HG03457 (cell line): ENCODE measurements around the gene MATCAP1.

Experiments
- ATAC-seq: cut with Tn5 transposase; IDR thresholded peaks from one replicate; pipeline ENCODE4 v1.9.1; 2021; ENCODE audit warnings: moderate number of reproducible peaks; ENCODE audit not compliant: unreplicated experiment

MATCAP1 gene

DNA sequence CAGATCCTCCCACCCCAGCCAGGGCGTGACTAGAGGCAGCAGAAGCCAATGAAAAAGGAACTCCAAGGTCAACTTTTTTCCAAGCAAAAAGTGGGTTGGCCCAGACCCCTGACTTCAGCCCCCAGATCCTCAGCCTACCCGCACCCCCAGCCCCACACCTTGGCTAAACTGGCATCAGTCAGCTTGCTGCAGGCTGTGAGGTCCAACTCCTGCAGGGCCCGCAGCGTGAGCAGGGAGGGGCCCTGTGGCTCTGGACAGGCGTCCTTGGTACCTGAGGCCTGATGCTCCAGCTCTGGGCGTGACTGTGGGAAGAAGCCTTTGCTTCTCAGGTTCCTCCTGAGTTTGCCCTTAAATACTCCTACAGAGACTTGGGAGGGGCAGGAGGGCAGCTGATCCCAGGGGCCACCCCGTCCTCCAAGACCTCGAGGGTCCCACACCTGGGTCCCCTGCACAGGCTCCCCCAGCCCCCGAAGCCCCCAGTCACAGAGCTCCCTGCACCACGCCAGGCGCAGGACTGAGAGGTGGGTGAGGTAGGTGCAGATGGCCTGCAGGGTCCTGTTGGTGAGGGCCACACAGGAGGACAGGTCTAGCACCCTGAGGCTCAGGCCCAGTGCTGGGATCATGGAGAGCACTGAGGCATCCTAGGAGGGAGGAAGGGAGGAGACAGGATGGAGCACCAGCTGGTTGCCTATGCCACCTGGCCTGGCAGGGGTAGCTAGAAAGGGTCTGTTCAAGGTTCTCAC, 24.6 kb upstream of the MATCAP1 start:
- no peak for ATAC-seq

DNA sequence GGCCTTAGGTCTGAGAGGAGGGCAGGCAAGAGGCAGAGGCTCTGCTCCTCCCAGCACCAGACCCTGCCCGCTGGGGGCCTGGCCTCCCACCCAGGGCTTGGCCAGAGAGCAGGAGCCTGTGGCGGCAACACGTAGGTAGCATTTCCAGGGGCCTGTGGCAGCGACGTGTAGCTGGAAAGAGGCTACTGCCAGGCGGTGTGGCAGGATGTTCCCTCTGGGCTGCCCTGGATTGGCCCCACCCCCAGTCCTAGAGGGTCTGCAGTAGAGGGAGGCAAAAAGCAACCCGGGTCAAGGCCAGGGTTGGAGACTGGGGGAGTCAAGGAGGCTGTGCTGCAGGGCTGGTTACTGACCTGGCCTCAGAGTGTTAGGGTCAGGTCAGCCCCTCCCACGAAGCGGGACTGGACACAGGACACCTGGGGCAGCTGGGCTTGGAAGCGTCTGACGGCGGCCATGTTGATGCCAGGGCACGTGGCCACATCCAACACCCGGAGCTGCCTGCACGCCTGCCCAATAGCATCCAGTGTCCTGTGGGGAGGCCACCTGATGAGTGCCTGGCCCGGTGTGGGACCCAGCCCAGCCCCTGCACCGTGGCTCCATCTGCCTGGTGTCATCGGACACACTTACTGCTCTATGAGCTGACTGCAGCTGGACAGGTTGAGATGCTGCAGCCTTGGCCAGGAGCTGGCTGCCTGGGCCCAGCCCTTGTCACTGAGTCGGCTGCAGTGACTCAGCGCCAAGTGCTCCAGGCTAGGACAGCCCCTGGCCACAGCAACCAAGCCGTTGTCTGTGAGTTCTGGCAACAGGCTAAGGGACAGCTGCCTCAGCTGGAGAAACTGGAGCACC, 23.7 kb upstream of the MATCAP1 start:
- no peak for ATAC-seq

DNA sequence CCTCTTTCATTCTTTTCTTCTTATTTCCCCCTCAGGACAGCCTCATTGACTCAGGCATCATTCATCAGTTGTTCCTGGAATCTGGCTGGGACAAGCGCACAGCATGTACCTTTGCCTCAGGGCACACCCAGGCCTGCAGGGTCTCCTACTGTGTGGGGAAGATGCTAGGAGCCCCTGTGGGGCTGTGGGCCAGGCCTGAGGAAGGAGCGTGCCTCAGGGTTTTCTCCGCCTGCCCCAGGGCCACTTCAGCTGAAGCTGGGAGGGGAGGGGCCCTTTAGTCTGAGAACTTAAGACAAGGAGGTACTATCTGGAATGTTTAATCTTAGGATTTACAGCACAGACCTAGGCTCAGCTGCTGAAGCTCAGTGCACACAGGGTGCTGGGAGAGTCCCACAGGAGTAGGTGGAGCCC, 23.1 kb upstream of the MATCAP1 start:
- ATAC-seq = no peak

DNA sequence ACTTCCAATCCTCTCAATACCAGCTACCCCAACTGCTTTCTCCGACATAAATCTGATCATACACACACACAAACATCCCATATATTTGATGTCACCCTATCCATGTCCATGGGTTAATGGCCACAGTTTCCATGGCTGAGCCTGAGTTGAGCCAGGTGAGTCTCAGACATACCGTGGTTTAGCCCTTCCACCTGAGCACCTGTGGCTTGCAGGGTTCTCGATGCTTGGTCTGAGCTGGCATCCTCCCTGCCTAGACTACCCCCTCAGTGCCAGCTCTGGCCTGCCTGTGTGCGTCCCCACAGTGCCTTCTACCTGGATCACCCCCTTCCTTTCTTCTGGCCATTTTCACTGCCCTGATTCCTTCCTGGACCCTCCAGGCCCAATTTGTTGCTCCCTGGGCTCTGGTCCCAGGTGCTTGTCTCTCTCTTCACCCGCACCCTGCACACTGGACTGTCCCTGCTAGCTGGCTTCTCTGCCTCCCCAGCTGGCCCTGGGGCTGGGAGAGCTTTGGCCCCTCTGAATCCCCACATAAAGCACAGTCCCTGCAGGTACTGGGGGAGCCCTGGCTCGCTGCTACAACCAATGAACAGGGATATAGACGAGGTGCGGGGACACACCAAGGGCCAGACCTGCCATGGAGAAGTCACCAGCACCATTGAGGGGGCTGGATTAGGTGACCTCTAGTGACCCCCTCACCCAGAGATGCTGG, 22.5 kb upstream of the MATCAP1 start:
- ATAC-seq = no peak

DNA sequence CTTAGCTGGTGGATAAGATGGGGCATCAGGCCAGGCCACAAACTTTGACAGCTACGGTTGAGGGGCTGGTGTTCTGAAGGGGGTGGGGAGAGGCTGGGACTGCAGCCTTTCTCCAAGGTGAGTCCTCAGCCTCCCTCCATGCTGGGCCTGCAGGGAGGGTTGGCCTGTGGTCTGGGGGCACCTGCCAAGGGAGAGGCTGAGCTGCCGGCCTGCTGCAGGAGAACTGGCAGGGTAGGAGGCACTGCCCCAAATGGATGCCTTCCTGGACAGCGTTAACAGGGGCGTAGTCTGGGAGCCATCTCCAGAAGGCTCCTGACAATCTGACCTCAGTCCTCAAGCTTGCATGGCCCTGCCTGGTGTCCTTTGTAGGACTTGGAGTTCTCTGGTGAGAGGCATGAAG, 20.3 kb upstream of the MATCAP1 start:
- no peak for ATAC-seq

DNA sequence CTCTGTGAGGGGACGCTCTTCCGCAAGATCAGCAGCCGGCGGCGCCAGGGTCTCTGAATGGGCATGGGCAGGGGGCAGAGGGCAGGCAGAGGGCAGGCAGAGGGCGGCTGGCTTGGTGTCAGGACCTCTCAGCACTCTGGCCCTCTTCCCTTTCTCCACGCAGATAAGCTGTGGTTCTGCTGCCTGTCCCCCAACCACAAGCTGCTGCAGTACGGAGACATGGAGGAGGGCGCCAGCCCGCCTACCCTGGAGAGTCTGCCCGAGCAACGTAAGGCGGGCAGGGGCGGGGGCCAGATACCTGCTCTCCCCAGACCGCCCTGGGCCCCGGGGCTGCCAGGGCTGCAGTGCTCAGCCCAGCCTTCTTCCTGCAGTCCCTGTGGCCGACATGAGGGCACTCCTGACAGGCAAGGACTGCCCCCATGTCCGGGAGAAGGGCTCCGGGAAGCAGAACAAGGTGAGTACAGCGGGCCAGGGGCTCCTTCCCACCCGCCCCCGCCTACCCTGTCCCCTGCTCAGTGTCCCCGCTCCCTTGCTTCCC, 19.3 kb upstream of the MATCAP1 start:
- ATAC-seq = no peak

DNA sequence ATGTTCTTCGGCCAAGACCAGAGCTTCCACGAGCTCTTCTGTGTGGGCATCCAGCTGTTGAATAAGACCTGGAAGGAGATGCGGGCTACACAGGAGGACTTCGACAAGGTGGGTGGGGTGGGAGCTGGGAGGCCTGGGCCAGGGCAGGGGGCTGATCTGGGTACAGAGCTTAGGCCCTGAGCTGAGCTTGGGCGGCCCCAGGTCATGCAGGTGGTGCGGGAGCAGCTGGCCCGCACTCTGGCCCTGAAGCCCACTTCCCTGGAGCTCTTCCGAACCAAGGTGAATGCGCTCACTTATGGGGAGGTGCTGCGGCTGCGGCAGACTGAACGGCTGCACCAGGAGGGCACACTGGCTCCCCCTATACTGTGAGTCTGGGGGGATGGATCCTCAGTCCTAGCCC, 18.7 kb upstream of the MATCAP1 start:
- no peak for ATAC-seq

DNA sequence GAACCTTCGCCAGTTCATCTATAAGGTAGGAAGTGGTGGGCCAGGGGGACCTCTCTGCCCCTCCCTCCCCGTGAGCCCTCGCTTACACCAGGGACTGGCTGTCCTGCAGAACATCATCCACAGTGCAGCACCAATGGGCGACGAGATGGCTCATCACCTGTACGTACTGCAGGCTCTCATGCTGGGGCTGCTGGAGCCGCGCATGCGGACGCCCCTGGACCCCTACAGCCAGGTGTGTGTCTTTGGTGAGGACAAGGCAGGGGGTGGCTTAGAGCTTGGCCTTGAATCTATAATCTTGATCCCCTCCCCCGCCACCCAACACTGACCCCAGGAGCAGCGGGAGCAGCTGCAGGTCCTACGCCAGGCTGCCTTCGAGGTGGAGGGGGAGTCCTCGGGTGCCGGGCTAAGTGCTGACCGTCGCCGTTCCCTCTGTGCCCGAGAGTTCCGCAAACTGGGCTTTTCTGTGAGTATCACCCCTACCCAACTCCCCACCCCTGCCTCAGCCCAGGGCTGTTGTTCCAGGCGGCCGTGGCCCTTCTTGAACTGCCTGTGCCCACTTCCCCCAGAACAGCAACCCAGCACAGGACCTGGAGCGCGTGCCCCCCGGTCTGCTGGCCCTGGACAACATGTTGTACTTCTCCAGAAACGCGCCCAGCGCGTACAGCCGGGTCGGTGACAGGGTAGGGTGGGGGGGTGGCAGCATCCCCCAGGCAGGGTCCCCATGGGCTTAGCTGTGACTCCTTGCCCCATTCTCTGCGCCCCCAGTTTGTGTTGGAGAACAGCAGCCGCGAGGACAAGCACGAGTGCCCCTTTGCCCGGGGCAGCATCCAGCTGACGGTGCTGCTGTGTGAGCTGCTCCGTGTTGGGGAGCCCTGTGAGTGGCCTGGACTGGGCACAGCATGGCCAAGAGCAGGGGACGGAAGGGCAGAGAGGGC, 17.9 kb upstream of the MATCAP1 start:
- ATAC-seq = no peak

DNA sequence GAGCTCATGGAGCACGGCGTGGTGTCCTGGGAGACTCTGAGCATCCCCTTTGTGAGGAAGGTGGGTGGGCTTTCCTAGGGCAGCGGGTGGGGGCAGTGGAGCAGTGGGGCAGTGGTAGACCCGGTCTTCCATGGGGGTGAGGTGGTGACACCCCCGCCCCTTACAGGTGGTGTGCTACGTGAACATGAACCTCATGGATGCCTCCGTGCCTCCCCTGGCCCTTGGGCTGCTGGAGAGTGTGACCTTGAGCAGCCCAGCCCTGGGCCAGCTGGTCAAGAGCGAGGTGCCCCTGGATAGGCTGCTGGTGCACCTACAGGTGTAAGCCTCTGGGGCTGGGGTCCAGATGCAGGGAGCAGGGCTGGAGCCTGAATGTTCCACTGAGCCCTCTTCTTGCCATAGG, 16.7 kb upstream of the MATCAP1 start:
- no peak for ATAC-seq

DNA sequence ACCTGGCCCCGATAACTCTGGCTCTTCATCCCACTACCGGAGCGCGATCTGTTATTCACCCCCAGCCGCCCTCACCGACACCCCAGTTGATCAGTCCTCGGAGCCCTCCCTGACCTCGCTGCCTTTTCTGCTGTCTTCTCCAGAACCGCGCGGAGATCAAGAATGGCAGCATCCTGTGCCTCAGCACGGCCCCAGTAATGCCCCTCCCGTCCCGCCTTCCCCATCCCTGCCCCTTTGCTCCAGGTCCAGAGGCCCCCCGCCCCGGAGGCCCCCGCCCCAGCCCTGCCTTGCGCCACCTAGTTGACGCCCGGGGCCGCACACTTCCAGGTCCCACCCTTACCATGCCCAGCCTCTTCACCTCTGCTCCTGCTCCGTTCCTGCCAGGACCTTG, 16.0 kb upstream of the MATCAP1 start:
- no peak for ATAC-seq

DNA sequence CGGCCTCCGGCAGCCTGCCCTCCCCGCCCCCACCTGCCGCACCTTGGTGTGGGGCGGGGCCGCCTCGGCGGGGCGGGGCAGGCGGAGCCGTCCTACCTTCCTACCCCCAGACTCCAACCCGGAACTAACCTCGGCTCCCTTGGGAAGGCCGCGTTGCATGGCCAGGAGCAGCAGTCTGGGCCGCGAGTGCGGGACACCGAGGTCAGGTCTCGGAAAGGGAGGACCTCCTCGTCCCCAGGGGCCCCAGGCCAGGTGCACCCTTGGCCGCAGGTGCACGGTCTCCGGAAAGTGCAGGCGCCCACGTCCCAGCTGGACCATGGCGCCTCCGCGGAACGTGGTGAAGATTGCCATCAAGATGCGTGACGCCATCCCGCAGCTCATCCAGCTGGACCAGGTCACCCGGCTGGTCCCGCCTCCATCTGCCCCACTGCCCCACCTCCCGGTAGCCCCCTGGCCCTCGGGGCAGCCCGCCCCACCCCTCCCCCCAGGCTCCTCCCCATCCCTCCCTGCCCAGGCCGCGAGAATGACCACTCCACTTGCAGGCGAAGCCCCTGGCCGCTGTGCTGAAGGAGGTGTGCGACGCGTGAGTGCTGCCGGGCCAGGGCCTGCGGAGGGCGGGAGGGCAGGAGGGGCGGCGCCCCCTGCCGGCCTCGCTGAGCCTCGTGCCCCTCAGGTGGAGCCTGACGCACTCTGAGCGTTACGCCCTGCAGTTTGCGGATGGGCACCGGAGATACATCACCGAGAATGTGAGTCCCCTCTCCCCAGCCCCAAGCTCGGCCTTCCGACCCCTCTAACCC, 15.4 kb upstream of the MATCAP1 start, which contains the start of gene ELMO3:
Gene ELMO3 (plus strand): TSS at position 121 of the 797 bp plus-strand sequence. CDS start 196 bp downstream, at position 317.
- ATAC-seq = no peak

DNA sequence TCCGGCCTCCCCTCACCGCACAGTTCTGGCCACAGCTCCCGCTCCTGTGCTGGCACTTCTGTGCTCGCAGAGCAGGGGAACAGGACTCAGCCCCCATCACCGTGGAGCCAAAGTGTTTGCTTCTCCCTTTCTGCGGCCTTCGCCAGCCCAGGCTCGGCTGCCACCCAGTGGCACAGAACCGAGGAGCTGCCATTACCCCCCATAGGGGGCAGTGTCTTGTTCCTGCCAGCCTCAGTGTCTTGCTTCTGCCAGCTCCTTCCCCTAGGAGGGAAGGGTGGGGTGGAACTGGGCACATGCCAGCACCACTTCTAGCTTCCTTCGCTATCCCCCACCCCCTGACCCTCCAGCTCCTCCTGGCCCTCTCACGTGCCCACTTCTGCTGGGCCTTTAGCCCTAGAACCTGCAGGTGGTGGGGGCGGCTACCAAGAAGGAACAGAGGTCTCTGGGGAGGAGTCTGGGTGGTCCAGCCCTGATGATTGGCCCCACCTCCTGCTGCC, 14.5 kb upstream of the MATCAP1 start:
- ATAC-seq = no peak

DNA sequence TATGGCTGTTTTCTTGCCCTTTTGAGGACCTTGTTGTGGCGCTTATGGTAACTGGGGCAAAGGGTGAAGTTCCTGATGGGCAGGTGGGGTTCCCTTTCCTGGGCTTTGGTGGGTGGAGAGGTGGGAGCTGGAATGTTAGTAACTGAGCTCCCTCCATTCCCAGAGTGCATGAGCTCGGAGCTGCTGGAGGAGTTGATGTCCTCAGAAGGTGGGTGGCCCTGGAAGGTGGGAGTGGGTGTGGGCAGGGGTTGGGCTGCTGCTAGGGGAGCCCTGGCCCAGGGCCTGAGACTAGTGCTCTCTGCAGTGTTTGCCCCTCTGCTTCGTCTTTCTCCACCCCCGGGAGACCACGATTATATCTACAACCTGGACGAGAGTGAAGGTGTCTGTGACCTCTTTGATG, 13.9 kb upstream of the MATCAP1 start:
- ATAC-seq = no peak

DNA sequence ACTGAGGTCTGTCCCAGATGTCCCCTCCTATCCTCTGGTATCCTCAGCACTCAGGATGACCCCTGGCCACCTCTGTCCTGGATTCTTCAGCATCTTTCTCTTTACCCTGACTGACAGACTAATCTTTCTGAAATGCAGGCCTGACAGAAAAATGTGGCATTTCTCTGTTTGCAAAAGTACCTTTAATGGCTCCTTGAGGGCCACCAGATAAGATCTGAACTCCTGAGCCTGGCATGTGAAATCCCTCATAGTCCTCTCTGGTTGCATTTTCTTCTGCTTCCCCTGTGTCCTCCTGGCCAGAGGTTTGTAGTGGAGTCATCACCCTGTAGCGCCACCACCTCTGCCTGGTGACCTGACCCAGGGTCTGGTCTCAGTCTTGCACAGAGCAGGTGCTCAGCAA, 13.1 kb upstream of the MATCAP1 start:
- ATAC-seq = no peak

DNA sequence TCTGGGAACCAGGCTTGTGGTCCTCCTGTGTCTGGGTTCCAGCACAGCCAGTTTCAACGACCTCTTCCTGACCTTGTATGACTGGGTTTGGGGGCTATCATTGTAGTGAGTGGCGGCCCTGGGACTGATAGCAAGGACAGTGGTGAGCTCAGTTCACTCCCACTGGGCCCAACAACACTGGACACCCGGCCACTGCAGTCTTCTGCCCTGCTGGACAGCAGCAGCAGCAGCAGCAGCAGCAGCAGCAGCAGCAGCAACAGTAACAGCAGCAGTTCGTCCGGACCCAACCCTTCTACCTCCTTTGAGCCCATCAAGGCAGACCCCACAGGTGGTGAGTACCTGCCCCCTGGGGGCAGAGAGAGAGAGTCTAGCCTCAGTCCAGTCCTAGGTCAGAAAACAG, 11.9 kb upstream of the MATCAP1 start:
- ATAC-seq = no peak

DNA sequence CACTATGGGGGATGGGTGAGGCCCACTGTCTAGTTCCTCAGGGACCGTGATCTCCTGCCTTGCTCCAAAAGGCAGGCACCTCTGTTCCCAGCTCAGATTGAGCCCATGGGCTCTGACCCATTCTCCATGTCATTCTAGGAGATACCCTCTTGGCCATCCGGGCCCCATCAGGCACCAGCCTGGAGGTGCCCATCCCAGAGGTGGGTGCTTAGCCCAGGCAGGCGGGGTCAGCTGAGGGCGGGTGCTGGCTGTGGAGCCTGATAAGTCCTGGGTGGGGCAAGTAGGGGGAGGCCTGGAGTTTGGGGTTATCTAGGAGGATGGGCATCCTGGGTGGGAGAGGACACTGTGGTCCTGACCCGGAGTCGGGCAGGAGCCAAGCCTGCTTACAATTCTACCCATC, 10.5 kb upstream of the MATCAP1 start:
- no peak for ATAC-seq

DNA sequence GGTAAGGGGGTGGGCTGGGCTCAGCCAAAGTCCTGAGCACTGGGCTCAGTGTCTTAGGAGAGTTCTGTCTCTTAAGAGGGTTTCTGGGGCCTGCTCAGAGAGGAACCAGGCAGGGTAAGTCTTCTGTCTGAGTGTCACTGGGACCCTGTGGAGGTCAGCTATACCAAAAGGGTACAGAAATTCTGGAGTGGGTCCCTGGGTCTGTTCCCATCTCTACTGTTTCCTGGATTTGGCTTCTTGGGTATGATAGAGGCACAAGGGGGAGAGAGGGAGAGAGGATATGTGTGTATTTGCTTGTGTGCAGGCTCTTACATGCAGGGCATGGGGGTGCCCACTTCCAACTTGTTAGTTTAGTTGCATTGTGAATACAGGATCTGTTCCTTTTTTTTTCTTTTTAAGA, 9.8 kb upstream of the MATCAP1 start:
- ATAC-seq = no peak

DNA sequence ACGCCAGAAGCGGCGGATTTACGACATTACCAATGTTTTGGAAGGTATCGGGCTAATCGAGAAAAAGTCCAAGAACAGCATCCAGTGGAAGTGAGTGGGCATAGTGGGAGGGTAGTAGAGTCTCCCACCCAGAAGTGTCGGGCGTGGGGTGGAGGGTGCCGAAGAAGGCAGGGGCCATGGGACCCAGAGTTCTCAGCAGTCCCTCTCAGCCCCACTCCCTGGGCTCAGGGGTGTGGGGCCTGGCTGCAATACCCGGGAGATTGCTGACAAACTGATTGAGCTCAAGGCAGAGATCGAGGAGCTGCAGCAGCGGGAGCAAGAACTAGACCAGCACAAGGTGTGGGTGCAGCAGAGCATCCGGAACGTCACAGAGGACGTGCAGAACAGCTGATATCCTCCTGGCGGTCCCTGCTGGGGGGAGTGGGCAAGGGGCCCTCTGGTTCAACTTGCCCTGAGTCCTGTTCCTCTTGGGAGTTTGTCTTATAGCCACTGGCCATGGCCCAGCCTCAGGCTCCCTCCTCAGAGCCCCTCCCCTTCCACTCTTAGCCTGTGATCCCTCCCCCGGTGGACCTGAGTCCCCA, 9.1 kb upstream of the MATCAP1 start:
- no peak for ATAC-seq
